ENCODE measurements around the gene IQGAP3. TPM values are rescaled to one million over a fixed set of nuclear protein-coding genes. Genes with fewer than 3 reads are reported as not detected.

IQGAP3 gene
- total and polyA plus RNA-seq, 4 donors: under 0.01 to 8.5 (median 0.43) TPM

GRCh38 chr1:156502894-156503697 lies 69.3 kb downstream of the IQGAP3 start:
- Histone ChIP-seq H3K4me3 (ENCODE audit: low read depth in 1 of 3, low read length in 3 of 3) (no peak overlapping the region), H3K27me3 (ENCODE audit: control insufficient read depth in 4 of 4, insufficient read depth in 4 of 4, low read length in 3 of 4) (no peaks in the 10 kb centered on the region), H3K9me3 (ENCODE audit: control insufficient read depth in 4 of 4, low read length in 3 of 4) (no peaks in the 10 kb centered on the region), H3K9ac (ENCODE audit: low read depth in 1 of 2, low read length in 2 of 2) (no peak overlapping the region), H3K4me1 (ENCODE audit: control insufficient read depth in 4 of 4, insufficient read depth in 4 of 4, low read length in 3 of 4) (peaks cover 6 to 35% (median 26%) of the 10 kb centered on the region in 4 donors), H3K27ac (ENCODE audit: low read depth in 1 of 2, low read length in 2 of 2) (peak overlapping the region; percentile 100), H3K36me3 (ENCODE audit: control insufficient read depth in 4 of 4, insufficient read depth in 3 of 4, low read depth in 1 of 4, low read length in 3 of 4) (no peaks in the 10 kb centered on the region)
- WGBS: 65% methylated on average over 12 of the region's 12 CpGs
- DNase-seq (ENCODE audit: low spot score): no peak
- TF ChIP-seq MAX (IDR thresholded peaks at IDR 0.05): no peak
- TF ChIP-seq ZBTB33 (IDR thresholded peaks at IDR 0.05): no peak
- TF ChIP-seq NR2F2 (IDR thresholded peaks at IDR 0.05): no peak
- TF ChIP-seq JUND (IDR thresholded peaks at IDR 0.05): peak in 1 of 2 donors; percentile 11
- no peak for TF ChIP-seq RXRA (IDR thresholded peaks at IDR 0.05)
- TF ChIP-seq RAD21 (IDR thresholded peaks at IDR 0.05): peak in 1 of 2 donors; percentile 9
- TF ChIP-seq YY1 (IDR thresholded peaks at IDR 0.05): no peak
- TF ChIP-seq HNF4A (conservative IDR thresholded peaks at IDR 0.05): no peak
- peak; percentile 29 for TF ChIP-seq SP1 (IDR thresholded peaks at IDR 0.05)
- TF ChIP-seq GABPA (IDR thresholded peaks at IDR 0.05 in 1 of 2, conservative IDR thresholded peaks at IDR 0.05 in 1 of 2): no peak

GRCh38 chr1:156502391-156502893 lies 69.9 kb downstream of the IQGAP3 start:
- H3K4me1 ChIP-seq (ENCODE audit: control insufficient read depth in 4 of 4, insufficient read depth in 4 of 4, low read length in 3 of 4): peaks cover 12 to 42% (median 32%) of the 10 kb centered on the region in 4 donors

GRCh38 chr1:156500793-156501506 lies 71.4 kb downstream of the IQGAP3 start:
- Histone ChIP-seq H3K9ac (ENCODE audit: low read depth in 1 of 2, low read length in 2 of 2) (peak overlapping the region; percentile 83 to 90), H3K4me1 (ENCODE audit: control insufficient read depth in 4 of 4, insufficient read depth in 4 of 4, low read length in 3 of 4) (peaks cover 21 to 57% (median 46%) of the 10 kb centered on the region in 4 donors), H3K27ac (ENCODE audit: low read depth in 1 of 2, low read length in 2 of 2) (peak overlapping the region; percentile 100), H3K27me3 (ENCODE audit: control insufficient read depth in 4 of 4, insufficient read depth in 4 of 4, low read length in 3 of 4) (no peaks in the 10 kb centered on the region), H3K9me3 (ENCODE audit: control insufficient read depth in 4 of 4, low read length in 3 of 4) (no peaks in the 10 kb centered on the region), H3K4me3 (ENCODE audit: low read depth in 1 of 3, low read length in 3 of 3) (peak overlapping the region; percentile 71 to 98 (median 94)), H3K36me3 (ENCODE audit: control insufficient read depth in 4 of 4, insufficient read depth in 3 of 4, low read depth in 1 of 4, low read length in 3 of 4) (no peaks in the 10 kb centered on the region)
- peak; percentile 98 for DNase-seq (ENCODE audit: low spot score)
- under 1% methylated on average over 57 of the region's 57 CpGs for WGBS
- peak; percentile 37 for TF ChIP-seq CTCF (IDR thresholded peaks at IDR 0.05; ENCODE audit: low read depth, low read length, missing input control)
- TF ChIP-seq REST (IDR thresholded peaks at IDR 0.05): no peak
- no peak for TF ChIP-seq ATF3 (IDR thresholded peaks at IDR 0.05)
- peak; percentile 65 for TF ChIP-seq SP1 (IDR thresholded peaks at IDR 0.05)
- TF ChIP-seq TAF1 (conservative IDR thresholded peaks at IDR 0.05): no peak
- no peak for TF ChIP-seq JUND (IDR thresholded peaks at IDR 0.05)
- TF ChIP-seq FOXA2 (IDR thresholded peaks at IDR 0.05): no peak
- no peak for TF ChIP-seq HNF4A (conservative IDR thresholded peaks at IDR 0.05)
- peak in 1 of 2 donors; percentile 33 for TF ChIP-seq RAD21 (IDR thresholded peaks at IDR 0.05)
- TF ChIP-seq HNF4G (IDR thresholded peaks at IDR 0.05): no peak

More at GRCh38 chr1:156502391-156502893, 69.9 kb downstream of the IQGAP3 start:
- TF ChIP-seq JUND (IDR thresholded peaks at IDR 0.05) (peak in 1 of 2 donors; percentile 8), MAX (IDR thresholded peaks at IDR 0.05) (no peak), FOXA1 (IDR thresholded peaks at IDR 0.05) (no peak)
- Histone ChIP-seq H3K27me3 (ENCODE audit: control insufficient read depth in 4 of 4, insufficient read depth in 4 of 4, low read length in 3 of 4) (no peaks in the 10 kb centered on the region), H3K9me3 (ENCODE audit: control insufficient read depth in 4 of 4, low read length in 3 of 4) (no peaks in the 10 kb centered on the region), H3K36me3 (ENCODE audit: control insufficient read depth in 4 of 4, insufficient read depth in 3 of 4, low read depth in 1 of 4, low read length in 3 of 4) (no peaks in the 10 kb centered on the region), H3K9ac (ENCODE audit: low read depth in 1 of 2, low read length in 2 of 2) (peak overlapping the region in 1 of 2 donors; percentile 1), H3K27ac (ENCODE audit: low read depth in 1 of 2, low read length in 2 of 2) (peak overlapping the region; percentile 100), H3K4me3 (ENCODE audit: low read depth in 1 of 3, low read length in 3 of 3) (no peak overlapping the region)
- WGBS: 69% methylated on average over 1 of the region's 1 CpG
- no peak for DNase-seq (ENCODE audit: low spot score)

Data from liver (tissue), 9 donors.